Fibroblast of pulmonary artery (primary cell): Measurements from ENCODE around the gene PDE9A.

Experiments used
- DNase-seq: peaks from one replicate; pipeline ENCODE4 v3.0.0-alpha.2; 2010; ENCODE audit warnings: low read depth
- H3K4me3 ChIP-seq: replicated peaks from 2 replicates; pipeline ENCODE4 v1.5.1; 2011; ENCODE audit warnings: low read depth, mild to moderate bottlenecking, control low read depth, low read length, moderate library complexity
- CTCF ChIP-seq: IDR thresholded peaks from 2 replicates; pipeline ENCODE4 v1.5.1; 2011; ENCODE audit warnings: mild to moderate bottlenecking, control low read depth, low read length, inconsistent platforms; ENCODE audit errors: missing control alignments

PDE9A gene

DNA sequence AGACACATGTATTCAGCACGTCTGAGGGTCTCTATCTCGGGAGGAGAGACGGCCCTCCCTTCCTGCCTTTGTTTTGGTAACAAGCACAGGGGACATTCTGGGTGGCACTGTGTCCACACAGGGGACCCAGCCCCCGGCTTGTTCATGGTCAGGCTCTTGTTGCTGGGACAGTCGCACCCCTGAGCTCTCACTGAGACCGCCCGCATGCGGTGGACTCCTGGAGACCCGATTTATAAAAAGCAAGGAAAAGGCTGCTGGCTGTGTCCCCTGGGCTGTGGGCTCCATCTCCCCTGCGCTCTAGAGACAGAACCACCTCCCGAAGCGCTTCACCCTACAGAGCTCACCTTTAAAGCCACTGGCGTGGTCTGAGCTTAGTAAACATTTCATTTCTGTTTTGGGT is 122.5 kb downstream of the PDE9A start:
- no peak for DNase-seq
- no peak overlapping the region for H3K4me3 ChIP-seq
- TF ChIP-seq CTCF, result no peak

GRCh38 chr21:42777064-42777756 is 123.8 kb downstream of the PDE9A start:
- DNase-seq, result no peak
- H3K4me3 ChIP-seq, result no peak overlapping the region
- no peak for TF ChIP-seq CTCF

DNA sequence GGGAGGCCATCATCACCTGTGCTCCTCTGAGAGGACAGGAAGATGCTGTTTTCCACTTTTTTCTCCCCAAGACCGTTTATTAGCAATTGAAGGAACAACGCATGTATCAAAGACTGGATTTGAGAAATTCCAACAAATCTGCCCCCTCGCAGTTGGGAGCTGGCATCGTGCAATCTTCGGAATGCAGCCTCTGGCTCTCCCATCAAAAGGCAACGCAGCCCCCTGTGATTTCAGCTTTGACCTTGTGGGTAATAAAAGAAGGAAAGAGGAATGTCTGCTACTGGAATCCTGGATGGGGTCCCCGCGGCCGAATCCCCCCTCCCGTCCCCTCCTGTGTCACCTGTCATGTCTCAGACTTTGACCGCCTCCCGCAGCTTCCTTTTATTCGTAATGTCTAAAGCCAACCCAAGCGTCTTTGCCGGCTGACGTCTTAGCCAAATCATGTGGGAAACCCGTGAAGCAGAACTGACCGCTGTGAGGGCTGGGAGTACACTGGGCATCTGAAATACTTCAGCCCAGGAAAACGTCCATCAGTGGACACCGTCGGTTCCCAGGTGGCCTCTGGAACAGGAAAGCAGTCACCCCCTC is 124.4 kb downstream of the PDE9A start:
- no peak for DNase-seq
- TF ChIP-seq CTCF, result no peak
- no peak overlapping the region for H3K4me3 ChIP-seq

- TF ChIP-seq CTCF, result no peak
- DNase-seq, result no peak
These were observed 126.0 kb downstream of the PDE9A start for GRCh38 chr21:42779431-42779861.

GRCh38 chr21:42780617-42781016 is 127.2 kb downstream of the PDE9A start:
- TF ChIP-seq CTCF, result no peak
- no peak for DNase-seq
- no peak overlapping the region for H3K4me3 ChIP-seq

More at GRCh38 chr21:42779431-42779861, 126.0 kb downstream of the PDE9A start:
- H3K4me3 ChIP-seq, result no peak overlapping the region

DNA sequence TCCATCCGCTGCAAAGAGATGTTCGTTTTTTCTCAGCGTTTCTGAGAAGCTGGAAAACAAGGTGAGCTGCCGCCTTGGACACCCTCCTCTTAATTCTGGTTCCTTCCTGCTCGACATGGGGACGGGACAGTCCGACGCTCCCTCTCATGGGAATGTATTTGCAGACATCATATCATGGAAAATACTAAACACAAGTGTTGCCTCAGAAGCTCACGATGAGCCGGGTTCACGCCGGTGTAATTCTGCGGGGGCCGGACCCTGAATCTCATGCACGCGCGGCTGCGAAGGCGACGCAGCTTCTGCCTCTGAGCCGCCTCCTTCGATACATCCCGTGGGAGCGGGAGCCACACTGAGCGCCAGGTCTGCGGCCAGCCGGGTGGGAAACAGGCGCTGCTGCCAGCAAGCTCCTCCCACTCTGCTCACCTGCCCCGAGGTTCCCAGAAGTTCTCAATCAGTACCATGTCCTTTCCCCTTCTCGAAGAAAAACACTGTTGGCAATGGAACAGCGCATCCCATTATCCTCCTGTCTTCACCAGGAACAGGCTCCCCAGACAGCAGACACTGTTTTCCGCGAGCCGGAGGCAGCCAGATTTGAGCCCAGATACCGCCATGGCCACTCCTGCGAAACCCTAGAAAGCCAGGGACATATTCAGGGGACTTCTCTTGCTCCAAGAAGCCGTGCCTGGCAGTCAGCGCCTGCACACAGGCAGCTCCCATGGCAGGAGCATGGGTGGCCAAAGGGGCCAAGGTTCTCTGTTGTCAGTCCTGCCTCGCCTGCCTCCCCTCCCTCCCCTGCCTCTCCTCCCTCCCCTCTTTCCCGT is 127.9 kb downstream of the PDE9A start:
- H3K4me3 ChIP-seq, result no peak overlapping the region
- TF ChIP-seq CTCF, result no peak
- DNase-seq, result no peak
